GM10248 (cell line): ENCODE results near the gene SEPSECS.
"Not testable (repeated sequence)": the region's sequence is repeated elsewhere in the genome, so short reads cannot be mapped to it uniquely, and the experiment has no call there.

Experiments
- CTCF ChIA-PET: fragments of 300-600 bp; sonication (Branson Sonifier 250); formaldehyde crosslinking; extraction: SDS; loops from one replicate; lab custom pipeline; 2021; ENCODE audit warnings: antibody characterized with exemption; lab: Yijun Ruan, JAX
- POLR2A ChIA-PET: fragments of 350-650 bp; sonication (Branson Sonifier 250); formaldehyde crosslinking; extraction: SDS; loops from one replicate; lab custom pipeline; 2020; ENCODE audit warnings: antibody characterized with exemption; lab: Yijun Ruan, JAX
- DNase-seq: peaks from one replicate; pipeline ENCODE4 v3.0.0; 2012; ENCODE audit errors: extremely low spot score
- TF ChIP-seq, protein P1 (sequence below): IDR thresholded peaks from 2 replicates; pipeline ENCODE4 v1.5.1; 2012; ENCODE audit warnings: mild to moderate bottlenecking, low read depth; ENCODE audit errors: extremely low read depth, missing control alignments, control extremely low read depth

The SEPSECS gene

GRCh38 chr4:25085671-25086070 is 74.6 kb downstream of the SEPSECS start:
- TF ChIP-seq, protein P1, sequence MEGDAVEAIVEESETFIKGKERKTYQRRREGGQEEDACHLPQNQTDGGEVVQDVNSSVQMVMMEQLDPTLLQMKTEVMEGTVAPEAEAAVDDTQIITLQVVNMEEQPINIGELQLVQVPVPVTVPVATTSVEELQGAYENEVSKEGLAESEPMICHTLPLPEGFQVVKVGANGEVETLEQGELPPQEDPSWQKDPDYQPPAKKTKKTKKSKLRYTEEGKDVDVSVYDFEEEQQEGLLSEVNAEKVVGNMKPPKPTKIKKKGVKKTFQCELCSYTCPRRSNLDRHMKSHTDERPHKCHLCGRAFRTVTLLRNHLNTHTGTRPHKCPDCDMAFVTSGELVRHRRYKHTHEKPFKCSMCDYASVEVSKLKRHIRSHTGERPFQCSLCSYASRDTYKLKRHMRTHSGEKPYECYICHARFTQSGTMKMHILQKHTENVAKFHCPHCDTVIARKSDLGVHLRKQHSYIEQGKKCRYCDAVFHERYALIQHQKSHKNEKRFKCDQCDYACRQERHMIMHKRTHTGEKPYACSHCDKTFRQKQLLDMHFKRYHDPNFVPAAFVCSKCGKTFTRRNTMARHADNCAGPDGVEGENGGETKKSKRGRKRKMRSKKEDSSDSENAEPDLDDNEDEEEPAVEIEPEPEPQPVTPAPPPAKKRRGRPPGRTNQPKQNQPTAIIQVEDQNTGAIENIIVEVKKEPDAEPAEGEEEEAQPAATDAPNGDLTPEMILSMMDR, result no peak
- POLR2A ChIA-PET, result no interaction called here
- CTCF ChIA-PET, result no interaction called here

DNA sequence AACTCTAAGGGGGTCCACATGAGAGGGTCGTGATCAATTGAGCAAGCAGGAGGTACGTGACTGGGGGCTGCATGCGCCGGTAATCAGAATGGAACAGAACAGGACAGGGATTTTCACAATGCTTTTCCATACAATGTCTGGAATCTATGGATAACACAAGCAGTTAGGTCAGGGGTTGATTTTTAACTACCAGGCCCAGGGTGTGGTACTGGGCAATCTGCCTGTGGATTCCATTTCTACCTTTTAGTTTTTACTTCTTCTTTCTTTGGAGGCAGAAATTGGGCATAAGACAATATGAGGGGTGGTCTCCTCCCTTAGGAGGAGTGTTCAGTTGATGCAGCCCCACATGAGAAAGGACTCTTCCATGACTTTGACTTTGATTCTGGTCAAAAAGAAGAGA is 76.8 kb downstream of the SEPSECS start:
- DNase-seq, POLR2A ChIA-PET: not testable (repeated sequence)
- CTCF ChIA-PET, result interaction anchor here (1.3 kb wide), 1 partner anchor 104 kb away, joined by 3 read pairs; no protein-coding TSS in a partner anchor

More at GRCh38 chr4:25085671-25086070, 74.6 kb downstream of the SEPSECS start:
- no peak for DNase-seq

GRCh38 chr4:25081866-25082471 is 78.3 kb downstream of the SEPSECS start:
- no peak for DNase-seq
- TF ChIP-seq, protein P1, result no peak
- CTCF ChIA-PET, result no interaction called here
- POLR2A ChIA-PET, result no interaction called here

GRCh38 chr4:25080571-25080970 is 79.7 kb downstream of the SEPSECS start:
- CTCF ChIA-PET, result no interaction called here
- no peak for DNase-seq
- TF ChIP-seq, protein P1, result no peak
- POLR2A ChIA-PET, result no interaction called here

GRCh38 chr4:25078523-25078922 is 81.7 kb downstream of the SEPSECS start:
- no peak for DNase-seq
- TF ChIP-seq, protein P1, result no peak
- ChIA-PET POLR2A (no interaction called here), CTCF (interaction anchor here (0.8 kb wide), 1 partner anchor 9 kb away, joined by 3 read pairs; no protein-coding TSS in a partner anchor)

- TF ChIP-seq, protein P1, result no peak
- no peak for DNase-seq
- ChIA-PET CTCF (no interaction called here), POLR2A (no interaction called here)
Observed at GRCh38 chr4:25076625-25077398, 83.4 kb downstream of the SEPSECS start.

- no peak for DNase-seq
- CTCF ChIA-PET, result no interaction called here
- TF ChIP-seq, protein P1, result no peak
- POLR2A ChIA-PET, result no interaction called here
Observed at GRCh38 chr4:25075851-25076250, 84.4 kb downstream of the SEPSECS start.
